HepG2 (cell line): ENCODE measurements around the gene ADIPOR2. TPM values are rescaled to one million over a fixed set of nuclear protein-coding genes. Genes with fewer than 3 reads are reported as not detected.
A peak's percentile ranks its signal among the peaks of the same experiment; 100 is the strongest.

Source experiments
- BRF2 ChIP-seq: sonication (generic); formaldehyde crosslinking; IDR thresholded peaks from 2 replicates; pipeline ENCODE4 v1.8.1; 2022; ENCODE audit warnings: mild to moderate bottlenecking, missing genetic modification reagents
- CEBPZ ChIP-seq: IDR thresholded peaks from 2 replicates; pipeline ENCODE4 v1.6.1; 2012; ENCODE audit warnings: low read length, improper control_type of control experiment
- FIP1L1 ChIP-seq: fragments of 200-400 bp; formaldehyde crosslinking; IDR thresholded peaks from 2 replicates; pipeline ENCODE4 v1.6.1; 2018; ENCODE audit warnings: low read depth, mild to moderate bottlenecking, low read length, moderate library complexity, borderline replicate concordance; ENCODE audit not compliant: insufficient read depth
- FOSL1 ChIP-seq: sonication (generic); formaldehyde crosslinking; IDR thresholded peaks from 2 replicates; pipeline ENCODE4 v1.9.0; 2021; ENCODE audit warnings: missing genetic modification reagents, borderline replicate concordance
- FOSL2 ChIP-seq: sonication (generic); formaldehyde crosslinking; IDR thresholded peaks from 2 replicates; pipeline ENCODE4 v1.4.0; 2020; ENCODE audit warnings: missing genetic modification reagents
- FOXK1 ChIP-seq: sonication (generic); formaldehyde crosslinking; IDR thresholded peaks from 2 replicates; pipeline ENCODE4 v1.4.0; 2020; ENCODE audit warnings: low read depth, missing genetic modification reagents, borderline replicate concordance
- HOXD1 ChIP-seq: sonication (generic); formaldehyde crosslinking; IDR thresholded peaks from 2 replicates; pipeline ENCODE4 v1.5.0; 2020; ENCODE audit warnings: missing genetic modification reagents
- KDM5A ChIP-seq: fragments of 200-600 bp; sonication (generic); IDR thresholded peaks from 2 replicates; pipeline ENCODE4 v1.7.0; 2018; ENCODE audit warnings: antibody characterized with exemption, mild to moderate bottlenecking, low read length, borderline replicate concordance
- KLF12 ChIP-seq: sonication (generic); formaldehyde crosslinking; IDR thresholded peaks from 2 replicates; pipeline ENCODE4 v1.4.0; 2020; ENCODE audit warnings: missing genetic modification reagents, borderline replicate concordance
- KMT2B ChIP-seq: IDR thresholded peaks from 2 replicates; pipeline ENCODE4 v1.6.1; 2016; ENCODE audit warnings: missing genetic modification reagents, missing compliant biosample characterization
- MBNL3 ChIP-seq: fragments of 250-450 bp; sonication (Bioruptor Pico); conservative IDR thresholded peaks from 2 replicates; pipeline ENCODE4 v1.8.0; 2022; ENCODE audit warnings: mild to moderate bottlenecking, inconsistent platforms
- MLXIP ChIP-seq: sonication (generic); formaldehyde crosslinking; IDR thresholded peaks from 2 replicates; pipeline ENCODE4 v1.9.0; 2021; ENCODE audit warnings: missing genetic modification reagents, borderline replicate concordance
- MTA1 ChIP-seq: sonication (generic); formaldehyde crosslinking; IDR thresholded peaks from 2 replicates; pipeline ENCODE4 v1.4.0; 2020; ENCODE audit warnings: missing genetic modification reagents, mild to moderate bottlenecking, borderline replicate concordance
- NFKBIZ ChIP-seq: IDR thresholded peaks from 2 replicates; pipeline ENCODE4 v1.6.1; 2018; ENCODE audit warnings: missing genetic modification reagents, missing compliant biosample characterization
- PBX3 ChIP-seq: sonication (generic); formaldehyde crosslinking; IDR thresholded peaks from 2 replicates; pipeline ENCODE4 v1.8.1; 2023; ENCODE audit warnings: missing genetic modification reagents, inconsistent platforms, borderline replicate concordance
- ZBTB7B ChIP-seq: sonication (generic); formaldehyde crosslinking; IDR thresholded peaks from 2 replicates; pipeline ENCODE4 v1.4.0; 2020; ENCODE audit warnings: missing genetic modification reagents
- ZNF225 ChIP-seq: sonication (generic); formaldehyde crosslinking; IDR thresholded peaks from 2 replicates; pipeline ENCODE4 v1.4.0; 2020; ENCODE audit warnings: mild to moderate bottlenecking, missing genetic modification reagents
- ZNF33B ChIP-seq: sonication (generic); formaldehyde crosslinking; IDR thresholded peaks from 2 replicates; pipeline ENCODE4 v1.5.1; 2020; ENCODE audit warnings: mild to moderate bottlenecking, missing genetic modification reagents
- polyA plus RNA-seq, 8 experiments: library from polyadenylated mRNA; depleted of rRNA in 3 of 8; stranded (reverse) in 7 of 8; unstranded in 1 of 8; fragments of >200 nt; fragmentation: Illumina TruSeq in 4 of 8; extraction: Trizol in 4 of 8; gene quantifications; 2 replicates each; pipeline versions ENCODE4 v1.2.1 to v1.2.3, GENCODE V29; 2011 to 2016; ENCODE audit warnings: low read depth in 4 of 8, missing spikeins in 1 of 8, mixed read lengths in 1 of 8; ENCODE audit not compliant: insufficient read depth in 1 of 8
- total RNA-seq, 5 experiments: library from RNA; depleted of rRNA; stranded (reverse); fragments of >200 nt; fragmentation: Illumina TruSeq; extraction: Trizol; gene quantifications; 2 replicates each; pipeline ENCODE4 v1.2.3, GENCODE V29; 2016; ENCODE audit warnings: low read depth in 1 of 5
- TF ChIP-seq, protein P1 (sequence below): sonication (generic); formaldehyde crosslinking; IDR thresholded peaks from 2 replicates; pipeline ENCODE4 v1.4.0; 2020; ENCODE audit warnings: missing genetic modification reagents, mild to moderate bottlenecking, borderline replicate concordance

The ADIPOR2 gene
- total and polyA plus RNA-seq, 2 of the 13 experiments (the other 11 are each of a cell fraction or from before 2014, with no cell fraction given), result 35.2 to 52.2 TPM

- TF ChIP-seq MBNL3 (CRISPR knock-in tag) (no peak), FOSL2 (CRISPR knock-in tag) (no peak), MTA1 (CRISPR knock-in tag) (no peak), FOXK1 (CRISPR knock-in tag) (peak; percentile 94; the same call in 1 of the 2 replicates), HOXD1 (no peak), BRF2 (CRISPR knock-in tag) (no peak), NFKBIZ (CRISPR knock-in tag) (0 out of 2 replicates have a peak, but pooled peaks have one; percentile 21), KMT2B (CRISPR knock-in tag) (no peak), ZNF33B (CRISPR knock-in tag) (no peak), FOSL1 (no peak), KDM5A (no peak), PBX3 (CRISPR knock-in tag) (no peak), MLXIP (CRISPR knock-in tag) (no peak), ZBTB7B (no peak), FIP1L1 (no peak), CEBPZ (no peak), KLF12 (CRISPR knock-in tag) (no peak), ZNF225 (no peak)
- TF ChIP-seq, protein P1, sequence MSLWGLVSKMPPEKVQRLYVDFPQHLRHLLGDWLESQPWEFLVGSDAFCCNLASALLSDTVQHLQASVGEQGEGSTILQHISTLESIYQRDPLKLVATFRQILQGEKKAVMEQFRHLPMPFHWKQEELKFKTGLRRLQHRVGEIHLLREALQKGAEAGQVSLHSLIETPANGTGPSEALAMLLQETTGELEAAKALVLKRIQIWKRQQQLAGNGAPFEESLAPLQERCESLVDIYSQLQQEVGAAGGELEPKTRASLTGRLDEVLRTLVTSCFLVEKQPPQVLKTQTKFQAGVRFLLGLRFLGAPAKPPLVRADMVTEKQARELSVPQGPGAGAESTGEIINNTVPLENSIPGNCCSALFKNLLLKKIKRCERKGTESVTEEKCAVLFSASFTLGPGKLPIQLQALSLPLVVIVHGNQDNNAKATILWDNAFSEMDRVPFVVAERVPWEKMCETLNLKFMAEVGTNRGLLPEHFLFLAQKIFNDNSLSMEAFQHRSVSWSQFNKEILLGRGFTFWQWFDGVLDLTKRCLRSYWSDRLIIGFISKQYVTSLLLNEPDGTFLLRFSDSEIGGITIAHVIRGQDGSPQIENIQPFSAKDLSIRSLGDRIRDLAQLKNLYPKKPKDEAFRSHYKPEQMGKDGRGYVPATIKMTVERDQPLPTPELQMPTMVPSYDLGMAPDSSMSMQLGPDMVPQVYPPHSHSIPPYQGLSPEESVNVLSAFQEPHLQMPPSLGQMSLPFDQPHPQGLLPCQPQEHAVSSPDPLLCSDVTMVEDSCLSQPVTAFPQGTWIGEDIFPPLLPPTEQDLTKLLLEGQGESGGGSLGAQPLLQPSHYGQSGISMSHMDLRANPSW, result no peak
These were observed 24.1 kb upstream of the ADIPOR2 start (continued) for GRCh38 chr12:1666685-1667162.
